DMS 273 (cell line): Measurements from ENCODE around the gene ELMO1.

Experiments used
- DNase-seq: peaks from one replicate; lab custom pipeline; 2025; ENCODE audit not compliant: unreplicated experiment; lab: John Stamatoyannopoulos, UW

The ELMO1 gene

GRCh38 chr7:36814311-36814710 is 634.4 kb downstream of the ELMO1 start:
- DNase-seq, result no peak

- DNase-seq, result no peak
Observed at GRCh38 chr7:36811807-36812206, 636.9 kb downstream of the ELMO1 start.

GRCh38 chr7:36810489-36810888 is 638.2 kb downstream of the ELMO1 start:
- no peak for DNase-seq

GRCh38 chr7:36810032-36810431 is 638.6 kb downstream of the ELMO1 start:
- no peak for DNase-seq

GRCh38 chr7:36809510-36809909 is 639.2 kb downstream of the ELMO1 start:
- DNase-seq, result no peak

- DNase-seq, result no peak
Observed at GRCh38 chr7:36809086-36809485, 639.6 kb downstream of the ELMO1 start.

GRCh38 chr7:36806891-36807290 is 641.8 kb downstream of the ELMO1 start:
- no peak for DNase-seq
